AG09319 (cell line): ENCODE measurements around the gene PLXDC2.

Source experiments
- DNase-seq: peaks from one replicate; pipeline ENCODE4 v3.0.0-alpha.2; 2010; ENCODE audit warnings: low read depth; ENCODE audit errors: extremely low read depth
- CTCF ChIP-seq: IDR thresholded peaks from 2 replicates; pipeline ENCODE4 v1.5.1; 2011; ENCODE audit warnings: low read depth, mild to moderate bottlenecking, inconsistent platforms, low read length, moderate library complexity

PLXDC2 gene

GRCh38 chr10:19911886-19912285, 95.7 kb downstream of the PLXDC2 start:
- TF ChIP-seq CTCF, result no peak
- no peak for DNase-seq

- DNase-seq, result no peak
- no peak for TF ChIP-seq CTCF
Observed at GRCh38 chr10:19913987-19914386, 97.8 kb downstream of the PLXDC2 start.

- no peak for TF ChIP-seq CTCF
Observed at GRCh38 chr10:19915125-19915524, 98.9 kb downstream of the PLXDC2 start.

GRCh38 chr10:19915816-19916215, 99.6 kb downstream of the PLXDC2 start:
- DNase-seq, result no peak
- TF ChIP-seq CTCF, result no peak

More at GRCh38 chr10:19915125-19915524, 98.9 kb downstream of the PLXDC2 start:
- no peak for DNase-seq

GRCh38 chr10:19917751-19918478, 101.7 kb downstream of the PLXDC2 start:
- no peak for TF ChIP-seq CTCF

GRCh38 chr10:19918794-19919193, 102.6 kb downstream of the PLXDC2 start:
- TF ChIP-seq CTCF, result no peak
- no peak for DNase-seq

More at GRCh38 chr10:19917751-19918478, 101.7 kb downstream of the PLXDC2 start:
- DNase-seq, result no peak

- no peak for TF ChIP-seq CTCF
Observed at GRCh38 chr10:19919671-19920070, 103.4 kb downstream of the PLXDC2 start.

More at GRCh38 chr10:19919671-19920070, 103.4 kb downstream of the PLXDC2 start:
- DNase-seq, result no peak
